Glutamatergic neuron (in vitro differentiated cells): ENCODE results near the gene SIK3. TPM values are rescaled to one million over a fixed set of nuclear protein-coding genes. Genes with fewer than 3 reads are reported as not detected.
A peak's percentile ranks its signal among the peaks of the same experiment; 100 is the strongest.

Source experiments
- DNase-seq: peaks from one replicate; pipeline ENCODE4 v3.0.0; 2022
- H3K27ac Mint-ChIP-seq: one replicate; pipeline ENCODE4 v1.8.0; 2020; ENCODE audit warnings: mild to moderate bottlenecking, mixed read lengths, inconsistent platforms; ENCODE audit not compliant: unreplicated experiment
- H3K27me3 Mint-ChIP-seq: one replicate; pipeline ENCODE4 v1.8.0; 2020; ENCODE audit warnings: mild to moderate bottlenecking, moderate library complexity, mixed read lengths, inconsistent platforms; ENCODE audit not compliant: unreplicated experiment
- H3K36me3 Mint-ChIP-seq: one replicate; pipeline ENCODE4 v1.8.0; 2020; ENCODE audit warnings: mild to moderate bottlenecking, mixed read lengths, inconsistent platforms; ENCODE audit not compliant: unreplicated experiment
- H3K4me1 Mint-ChIP-seq: one replicate; pipeline ENCODE4 v1.8.0; 2020; ENCODE audit warnings: mild to moderate bottlenecking, low read depth, mixed read lengths, inconsistent platforms; ENCODE audit not compliant: unreplicated experiment
- H3K4me3 Mint-ChIP-seq: one replicate; pipeline ENCODE4 v1.8.0; 2020; ENCODE audit warnings: mild to moderate bottlenecking, mixed read lengths, inconsistent platforms; ENCODE audit not compliant: unreplicated experiment
- H3K9me3 Mint-ChIP-seq: one replicate; pipeline ENCODE4 v1.8.0; 2020; ENCODE audit warnings: mild to moderate bottlenecking, moderate library complexity, mixed read lengths, inconsistent platforms; ENCODE audit not compliant: unreplicated experiment
- total RNA-seq: library from RNA; stranded (reverse); fragmentation: NEBNext Ultra II Directional; extraction: Animal tissue kit (Norgen Biotek cat#: 25700); gene quantifications from one replicate; pipeline ENCODE4 v1.2.1, GENCODE V29; 2021; ENCODE audit not compliant: unreplicated experiment
- TF ChIP-seq, protein P1 (sequence below): fragments of 200-600 bp; sonication (generic); IDR thresholded peaks from one replicate; pipeline ENCODE4 v1.5.0; 2021; ENCODE audit not compliant: partially characterized antibody, unreplicated experiment

Gene SIK3
- total RNA-seq, 1 donor from 2014 or later: 22.2 TPM

DNA sequence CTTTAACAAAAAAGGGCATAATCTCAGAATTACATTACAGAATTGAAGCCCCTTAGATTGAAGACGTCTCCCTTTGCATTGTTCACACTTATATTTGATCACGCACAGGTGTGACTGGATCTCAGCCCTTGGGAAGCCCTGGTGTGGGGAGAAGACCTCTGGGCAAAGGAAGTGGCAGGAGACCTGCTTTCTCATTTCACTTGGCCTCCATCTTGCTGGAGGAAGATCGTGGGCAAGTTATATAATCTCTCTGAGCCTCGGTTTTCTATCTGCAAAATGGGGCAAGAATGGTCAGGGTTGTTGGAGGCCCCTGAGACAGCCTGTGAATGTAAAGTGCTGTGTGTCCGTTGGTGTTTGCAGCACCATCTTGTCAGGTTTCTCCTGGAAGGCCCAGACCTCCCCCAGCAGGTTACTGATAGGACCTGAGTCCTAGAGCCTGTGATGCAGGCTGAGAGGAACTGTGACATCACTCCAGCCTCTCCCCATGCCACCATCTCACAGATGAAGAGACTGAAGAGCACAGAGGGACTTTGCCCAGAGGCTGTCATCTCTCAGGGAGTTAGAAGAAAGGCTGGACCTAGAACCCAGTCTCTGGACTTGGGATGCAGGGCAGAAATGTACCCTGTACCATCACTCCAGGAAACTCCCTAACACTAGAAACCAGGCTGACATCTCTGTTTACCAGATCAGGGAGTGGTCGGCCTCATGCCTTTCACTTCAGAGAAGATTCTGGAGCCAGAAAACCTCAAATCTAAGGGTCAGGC is 259.7 kb downstream of the SIK3 start:
- Mint-ChIP-seq H3K27ac (no peak overlapping the region), H3K9me3 (peaks cover 4% of the 10 kb centered on the region), H3K27me3 (peaks cover 5% of the 10 kb centered on the region), H3K36me3 (no peaks in the 10 kb centered on the region), H3K4me1 (no peaks in the 10 kb centered on the region), H3K4me3 (no peak overlapping the region)
- TF ChIP-seq, protein P1, sequence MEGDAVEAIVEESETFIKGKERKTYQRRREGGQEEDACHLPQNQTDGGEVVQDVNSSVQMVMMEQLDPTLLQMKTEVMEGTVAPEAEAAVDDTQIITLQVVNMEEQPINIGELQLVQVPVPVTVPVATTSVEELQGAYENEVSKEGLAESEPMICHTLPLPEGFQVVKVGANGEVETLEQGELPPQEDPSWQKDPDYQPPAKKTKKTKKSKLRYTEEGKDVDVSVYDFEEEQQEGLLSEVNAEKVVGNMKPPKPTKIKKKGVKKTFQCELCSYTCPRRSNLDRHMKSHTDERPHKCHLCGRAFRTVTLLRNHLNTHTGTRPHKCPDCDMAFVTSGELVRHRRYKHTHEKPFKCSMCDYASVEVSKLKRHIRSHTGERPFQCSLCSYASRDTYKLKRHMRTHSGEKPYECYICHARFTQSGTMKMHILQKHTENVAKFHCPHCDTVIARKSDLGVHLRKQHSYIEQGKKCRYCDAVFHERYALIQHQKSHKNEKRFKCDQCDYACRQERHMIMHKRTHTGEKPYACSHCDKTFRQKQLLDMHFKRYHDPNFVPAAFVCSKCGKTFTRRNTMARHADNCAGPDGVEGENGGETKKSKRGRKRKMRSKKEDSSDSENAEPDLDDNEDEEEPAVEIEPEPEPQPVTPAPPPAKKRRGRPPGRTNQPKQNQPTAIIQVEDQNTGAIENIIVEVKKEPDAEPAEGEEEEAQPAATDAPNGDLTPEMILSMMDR: no peak
- DNase-seq: no peak

DNA sequence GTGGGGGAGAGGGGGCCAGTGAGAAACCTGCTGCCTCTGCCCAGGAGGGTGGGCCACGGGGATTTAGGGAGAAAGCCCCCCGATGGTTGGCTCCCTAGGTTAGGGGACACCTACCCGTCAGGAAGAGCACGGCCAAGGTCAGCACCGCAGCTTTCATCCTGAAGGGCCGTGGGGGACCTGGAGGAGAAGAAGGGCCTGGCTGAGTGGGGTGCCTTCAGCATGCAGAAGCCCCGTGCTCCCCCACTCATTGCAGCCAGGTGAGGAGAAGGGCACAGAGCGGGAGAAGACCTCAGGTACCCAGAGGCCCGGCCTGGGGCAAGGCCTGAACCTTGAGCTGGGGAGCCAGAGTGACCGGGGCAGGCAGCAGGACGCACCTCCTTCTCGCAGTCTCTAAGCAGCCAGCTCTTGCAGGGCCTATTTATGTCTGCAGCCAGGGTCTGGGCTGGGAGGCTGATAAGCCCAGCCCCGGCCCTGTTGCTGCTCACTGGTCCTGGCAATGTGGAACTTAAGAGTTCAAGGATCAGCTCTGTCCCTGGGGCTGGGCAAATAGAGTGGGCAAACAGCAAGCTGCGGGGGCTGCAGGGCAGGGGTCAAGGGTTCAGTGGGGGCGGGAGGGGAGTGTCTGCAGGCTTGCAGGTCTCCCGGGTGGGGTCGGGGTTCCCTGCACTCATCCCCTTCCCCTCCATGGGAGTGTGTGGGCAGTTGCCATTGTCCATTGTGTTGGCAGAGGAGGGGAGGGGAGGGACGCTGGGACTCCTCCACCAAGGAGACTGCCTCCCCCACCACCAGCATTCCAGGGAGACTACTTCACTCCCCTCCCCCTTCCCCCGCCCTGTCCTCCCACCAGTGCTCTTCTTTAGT is 260.8 kb downstream of the SIK3 start, which contains the start of gene APOA1:
Gene APOA1 (minus strand): TSS at position 392 of the 861 bp plus-strand sequence. CDS start 235 bp downstream, at position 157.
- no peak within 1 kb of the TSS for H3K4me3 Mint-ChIP-seq
- H3K27me3 Mint-ChIP-seq: peaks cover 3% of the 10 kb centered on the region
- peaks cover 4% of the 10 kb centered on the region for H3K9me3 Mint-ChIP-seq
- no peaks in the 10 kb centered on the region for H3K4me1 Mint-ChIP-seq
- H3K36me3 Mint-ChIP-seq: no peaks in the 10 kb centered on the region
- no peak within 1 kb of the TSS for H3K27ac Mint-ChIP-seq
- TF ChIP-seq, protein P1: no peak
- no peak for DNase-seq

DNA sequence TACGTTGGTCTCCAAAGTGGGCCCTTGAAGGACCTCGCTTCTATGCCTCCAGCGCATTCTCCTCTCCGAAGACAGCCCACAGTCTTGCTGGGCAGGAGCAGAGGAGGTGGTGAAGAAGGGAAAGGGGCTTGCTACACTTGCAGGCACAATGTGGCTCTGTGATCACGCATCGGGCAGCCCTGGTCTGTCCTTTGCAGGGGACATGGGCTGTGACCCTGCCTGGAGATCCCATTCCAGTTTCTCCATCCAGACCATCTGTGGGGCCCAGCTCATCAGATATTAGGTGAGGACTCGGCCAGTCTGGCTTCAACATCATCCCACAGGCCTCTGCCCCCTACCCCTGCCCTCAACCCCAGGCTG is 261.6 kb downstream of the SIK3 start:
- no peak overlapping the region for H3K4me3 Mint-ChIP-seq
- no peaks in the 10 kb centered on the region for H3K4me1 Mint-ChIP-seq
- H3K9me3 Mint-ChIP-seq: peaks cover 4% of the 10 kb centered on the region
- no peaks in the 10 kb centered on the region for H3K36me3 Mint-ChIP-seq
- no peak overlapping the region for H3K27ac Mint-ChIP-seq
- H3K27me3 Mint-ChIP-seq: peaks cover 3% of the 10 kb centered on the region
- no peak for DNase-seq
- TF ChIP-seq, protein P1: no peak

DNA sequence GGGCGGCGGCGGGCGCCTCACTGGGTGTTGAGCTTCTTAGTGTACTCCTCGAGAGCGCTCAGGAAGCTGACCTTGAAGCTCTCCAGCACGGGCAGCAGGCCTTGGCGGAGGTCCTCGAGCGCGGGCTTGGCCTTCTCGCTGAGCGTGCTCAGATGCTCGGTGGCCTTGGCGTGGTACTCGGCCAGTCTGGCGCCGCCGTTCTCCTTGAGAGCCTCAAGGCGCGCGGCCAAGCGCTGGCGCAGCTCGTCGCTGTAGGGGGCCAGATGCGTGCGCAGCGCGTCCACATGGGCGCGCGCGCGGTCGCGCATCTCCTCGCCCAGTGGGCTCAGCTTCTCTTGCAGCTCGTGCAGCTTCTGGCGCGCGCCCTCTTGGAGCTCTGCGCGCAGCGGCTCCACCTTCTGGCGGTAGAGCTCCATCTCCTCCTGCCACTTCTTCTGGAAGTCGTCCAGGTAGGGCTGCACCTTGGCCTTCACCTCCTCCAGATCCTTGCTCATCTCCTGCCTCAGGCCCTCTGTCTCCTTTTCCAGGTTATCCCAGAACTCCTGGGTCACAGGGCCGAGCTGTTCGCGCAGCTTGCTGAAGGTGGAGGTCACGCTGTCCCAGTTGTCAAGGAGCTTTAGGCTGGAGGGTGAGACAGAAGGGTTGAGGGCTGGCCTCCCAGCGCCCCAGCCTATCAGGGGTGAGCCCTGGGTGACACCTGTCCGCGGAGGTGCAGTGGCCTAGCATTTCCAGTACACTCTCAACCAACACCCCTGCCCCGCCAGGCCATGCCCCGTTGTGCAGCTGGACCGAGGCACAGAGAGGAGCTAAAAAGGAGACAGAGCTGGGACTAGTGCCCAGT is 262.2 kb downstream of the SIK3 start:
- Mint-ChIP-seq H3K27me3 (peaks cover 3% of the 10 kb centered on the region), H3K27ac (no peak overlapping the region), H3K4me1 (no peaks in the 10 kb centered on the region), H3K36me3 (no peaks in the 10 kb centered on the region), H3K4me3 (peak overlapping the region; percentile 34), H3K9me3 (peaks cover 4% of the 10 kb centered on the region)
- TF ChIP-seq, protein P1: no peak
- peak; percentile 82 for DNase-seq
